Putamen (tissue), 1 donor: ENCODE measurements around the gene CALU.

Experiments
- DNase-seq: peaks from one replicate; pipeline ENCODE4 v3.0.0-alpha.2; 2016; ENCODE audit warnings: low spot score

Gene CALU

GRCh38 chr7:128747327-128748079 is 8.3 kb downstream of the CALU start:
- DNase-seq: no peak

- DNase-seq: no peak
These were observed 13.1 kb downstream of the CALU start for GRCh38 chr7:128752251-128752650.

GRCh38 chr7:128755075-128755818 is 16.1 kb downstream of the CALU start:
- no peak for DNase-seq

- no peak for DNase-seq
These were observed 16.8 kb downstream of the CALU start for GRCh38 chr7:128755819-128756476.

- no peak for DNase-seq
These were observed 18.0 kb downstream of the CALU start for GRCh38 chr7:128757203-128757602.

GRCh38 chr7:128758553-128758952 is 19.4 kb downstream of the CALU start:
- DNase-seq: no peak

- DNase-seq: no peak
These were observed 20.1 kb downstream of the CALU start for GRCh38 chr7:128759242-128759641.

- DNase-seq: no peak
These were observed 24.4 kb downstream of the CALU start for GRCh38 chr7:128763541-128763940.

GRCh38 chr7:128767475-128768110 is 28.4 kb downstream of the CALU start:
- DNase-seq: no peak

GRCh38 chr7:128770233-128770632 is 31.1 kb downstream of the CALU start:
- no peak for DNase-seq

- no peak for DNase-seq
These were observed 34.4 kb downstream of the CALU start for GRCh38 chr7:128773604-128774003.

- no peak for DNase-seq
These were observed 35.0 kb downstream of the CALU start for GRCh38 chr7:128774029-128774689.

GRCh38 chr7:128774921-128775320 is 35.8 kb downstream of the CALU start:
- DNase-seq: no peak

- DNase-seq: no peak
These were observed 36.8 kb downstream of the CALU start, which contains the start of gene OPN1SW for GRCh38 chr7:128775744-128776474. Gene OPN1SW (minus strand): TSS chr7:128775794. CDS start chr7:128775781, 13 bp downstream.

- DNase-seq: no peak
These were observed 38.3 kb downstream of the CALU start for GRCh38 chr7:128777156-128778123.

GRCh38 chr7:128778946-128779345 is 39.8 kb downstream of the CALU start:
- no peak for DNase-seq

- DNase-seq: no peak
These were observed 42.0 kb downstream of the CALU start for GRCh38 chr7:128781126-128781525.

GRCh38 chr7:128781851-128782250 is 42.7 kb downstream of the CALU start:
- DNase-seq: no peak

- DNase-seq: peak; percentile 47
These were observed 44.1 kb downstream of the CALU start for GRCh38 chr7:128783143-128783861.
